Fibroblast of villous mesenchyme (primary cell): ENCODE results near the gene PKMYT1. TPM values are rescaled to one million over a fixed set of nuclear protein-coding genes. Genes with fewer than 3 reads are reported as not detected.

Experiments
- DNase-seq: peaks from one replicate; pipeline ENCODE4 v3.0.0-alpha.2; 2010; ENCODE audit warnings: low read depth
- H3K4me3 ChIP-seq: 2 replicates; pipeline ENCODE4 v1.5.1; 2011; ENCODE audit warnings: low read depth, mild to moderate bottlenecking, low read length
- total RNA-seq: library from RNA; depleted of rRNA; stranded (reverse); fragments of >200 nt; gene quantifications from 2 replicates; pipeline ENCODE4 v1.2.3, GENCODE V29; 2012
- TF ChIP-seq, protein P1 (sequence below): IDR thresholded peaks from 2 replicates; pipeline ENCODE4 v1.5.1; 2012; ENCODE audit warnings: low read depth, mild to moderate bottlenecking, low read length; ENCODE audit not compliant: insufficient read depth

The PKMYT1 gene
- 6.9 and 8.4 TPM in 2 replicates for total RNA-seq

DNA sequence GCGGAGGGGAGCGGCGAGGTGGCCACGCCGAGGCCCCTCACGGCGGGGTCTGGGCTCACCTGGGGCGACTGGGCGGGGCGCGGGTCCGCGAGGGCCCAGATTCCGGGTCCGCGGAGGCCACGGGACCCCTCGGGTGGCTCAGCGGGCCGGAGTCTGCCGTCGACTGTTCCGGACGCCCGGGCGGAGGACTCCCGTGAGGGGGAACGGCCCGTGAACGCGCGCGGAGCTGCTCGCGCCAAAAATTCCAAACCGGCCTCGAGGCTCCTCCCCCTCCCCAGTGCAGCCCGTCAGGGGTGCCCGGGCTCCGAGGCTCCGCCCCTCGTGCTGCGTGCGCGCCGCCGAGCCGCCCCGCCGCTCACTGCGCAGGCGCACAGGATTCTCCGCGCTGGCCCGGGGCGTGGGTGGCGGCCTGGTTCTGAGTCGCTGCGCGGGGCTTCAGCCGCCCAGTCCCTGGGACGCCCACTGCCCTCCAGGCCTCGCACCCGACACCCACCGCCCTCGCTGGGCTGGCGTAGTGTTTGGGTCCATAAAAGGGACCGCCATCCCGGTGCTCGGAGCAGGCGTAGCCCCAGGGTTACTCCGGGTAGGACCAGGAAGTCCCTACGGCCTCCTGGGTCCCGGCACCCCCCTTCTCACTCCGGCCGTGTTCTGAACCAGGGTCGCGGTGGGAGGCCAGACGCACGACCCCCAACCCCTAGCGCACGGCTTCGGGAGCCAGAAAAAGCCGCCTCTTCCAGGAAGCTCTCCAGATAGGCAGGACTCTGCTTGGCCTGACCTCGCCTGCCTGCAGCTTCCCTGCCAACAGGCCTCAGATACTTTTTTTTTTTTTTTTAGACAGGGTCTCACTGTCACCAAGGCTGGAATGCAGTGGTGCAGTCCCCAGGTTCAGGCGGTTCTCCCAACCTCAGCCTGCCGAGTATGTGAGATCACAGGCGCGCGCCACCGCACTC lies at the start of gene PKMYT1:
Gene PKMYT1, minus strand, starts transcription at position 220 of the 950 bp plus-strand sequence. CDS start 789 bp downstream, outside the sequence.
- TF ChIP-seq, protein P1, sequence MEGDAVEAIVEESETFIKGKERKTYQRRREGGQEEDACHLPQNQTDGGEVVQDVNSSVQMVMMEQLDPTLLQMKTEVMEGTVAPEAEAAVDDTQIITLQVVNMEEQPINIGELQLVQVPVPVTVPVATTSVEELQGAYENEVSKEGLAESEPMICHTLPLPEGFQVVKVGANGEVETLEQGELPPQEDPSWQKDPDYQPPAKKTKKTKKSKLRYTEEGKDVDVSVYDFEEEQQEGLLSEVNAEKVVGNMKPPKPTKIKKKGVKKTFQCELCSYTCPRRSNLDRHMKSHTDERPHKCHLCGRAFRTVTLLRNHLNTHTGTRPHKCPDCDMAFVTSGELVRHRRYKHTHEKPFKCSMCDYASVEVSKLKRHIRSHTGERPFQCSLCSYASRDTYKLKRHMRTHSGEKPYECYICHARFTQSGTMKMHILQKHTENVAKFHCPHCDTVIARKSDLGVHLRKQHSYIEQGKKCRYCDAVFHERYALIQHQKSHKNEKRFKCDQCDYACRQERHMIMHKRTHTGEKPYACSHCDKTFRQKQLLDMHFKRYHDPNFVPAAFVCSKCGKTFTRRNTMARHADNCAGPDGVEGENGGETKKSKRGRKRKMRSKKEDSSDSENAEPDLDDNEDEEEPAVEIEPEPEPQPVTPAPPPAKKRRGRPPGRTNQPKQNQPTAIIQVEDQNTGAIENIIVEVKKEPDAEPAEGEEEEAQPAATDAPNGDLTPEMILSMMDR = no peak
- H3K4me3 ChIP-seq = peak within 1 kb of the TSS; percentile 79
- DNase-seq = peak; percentile 81

DNA sequence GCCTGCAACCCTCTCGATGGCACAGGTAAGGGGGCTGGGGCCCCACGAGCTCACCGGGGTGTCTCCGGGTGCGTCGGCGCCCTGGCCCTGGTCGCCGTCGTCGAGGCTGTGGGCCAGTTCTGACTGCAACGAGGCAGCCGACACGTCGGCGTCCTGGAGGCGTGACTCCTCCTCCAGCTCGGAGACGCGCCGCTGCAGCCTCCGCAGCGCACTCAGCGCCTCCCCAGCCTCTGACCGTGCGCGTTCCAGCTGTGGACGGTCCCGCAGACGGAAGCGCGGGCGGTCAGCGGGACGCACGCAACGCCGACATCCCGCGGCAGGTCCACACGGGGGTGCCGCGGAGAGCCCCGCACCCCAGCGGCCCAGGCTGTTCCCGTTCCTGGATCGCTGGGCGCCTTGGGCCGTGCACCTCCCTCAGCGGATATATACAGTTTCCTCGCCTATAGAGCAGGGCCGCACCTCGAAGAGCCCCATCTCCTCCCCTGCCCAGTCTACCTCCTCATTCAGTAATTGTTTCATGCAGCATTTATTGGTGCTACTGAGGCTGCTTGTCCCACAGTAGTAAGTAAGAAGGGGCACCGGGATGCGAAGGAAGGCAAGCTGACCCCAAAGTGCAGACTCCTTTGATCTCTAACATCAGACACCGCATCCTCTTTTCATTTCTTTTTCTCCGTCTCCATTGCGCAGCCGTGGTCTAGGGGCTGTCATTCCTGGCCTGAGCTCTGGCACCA lies 49.4 kb upstream of the PKMYT1 start:
- TF ChIP-seq, protein P1 = no peak
- peak; percentile 32 for DNase-seq
- peak overlapping the region; percentile 12 for H3K4me3 ChIP-seq

DNA sequence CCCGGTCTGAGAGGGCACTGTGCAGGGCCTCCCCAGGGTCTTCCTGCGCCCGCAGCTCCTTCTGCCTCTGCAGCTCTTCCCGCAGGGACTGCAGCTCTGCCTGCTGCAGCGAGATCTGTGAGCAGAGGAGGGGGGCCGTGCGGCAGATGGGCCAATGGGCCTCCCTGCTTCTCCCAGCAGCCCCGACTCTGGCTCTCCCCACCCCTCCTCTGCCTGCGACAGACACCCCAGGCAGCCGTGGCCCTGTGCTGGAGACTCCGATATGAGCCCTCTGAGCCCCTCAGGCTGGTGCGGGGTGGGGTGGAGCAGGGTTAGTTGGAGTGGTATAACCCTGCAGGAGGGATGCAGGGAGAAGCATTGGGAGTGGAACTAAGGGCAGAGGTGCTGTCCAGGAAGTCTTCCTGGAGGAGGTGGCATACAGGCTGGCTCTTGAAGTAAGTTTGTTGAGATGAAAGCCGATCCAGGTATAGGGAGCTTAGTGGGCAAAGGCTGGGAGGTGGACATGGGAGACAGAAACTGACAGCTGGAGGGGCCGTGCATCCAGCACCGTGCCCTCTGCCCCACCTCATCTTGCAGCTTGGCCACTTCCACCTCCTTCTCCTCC lies 48.6 kb upstream of the PKMYT1 start:
- no peak overlapping the region for H3K4me3 ChIP-seq
- no peak for DNase-seq
- TF ChIP-seq, protein P1 = no peak

DNA sequence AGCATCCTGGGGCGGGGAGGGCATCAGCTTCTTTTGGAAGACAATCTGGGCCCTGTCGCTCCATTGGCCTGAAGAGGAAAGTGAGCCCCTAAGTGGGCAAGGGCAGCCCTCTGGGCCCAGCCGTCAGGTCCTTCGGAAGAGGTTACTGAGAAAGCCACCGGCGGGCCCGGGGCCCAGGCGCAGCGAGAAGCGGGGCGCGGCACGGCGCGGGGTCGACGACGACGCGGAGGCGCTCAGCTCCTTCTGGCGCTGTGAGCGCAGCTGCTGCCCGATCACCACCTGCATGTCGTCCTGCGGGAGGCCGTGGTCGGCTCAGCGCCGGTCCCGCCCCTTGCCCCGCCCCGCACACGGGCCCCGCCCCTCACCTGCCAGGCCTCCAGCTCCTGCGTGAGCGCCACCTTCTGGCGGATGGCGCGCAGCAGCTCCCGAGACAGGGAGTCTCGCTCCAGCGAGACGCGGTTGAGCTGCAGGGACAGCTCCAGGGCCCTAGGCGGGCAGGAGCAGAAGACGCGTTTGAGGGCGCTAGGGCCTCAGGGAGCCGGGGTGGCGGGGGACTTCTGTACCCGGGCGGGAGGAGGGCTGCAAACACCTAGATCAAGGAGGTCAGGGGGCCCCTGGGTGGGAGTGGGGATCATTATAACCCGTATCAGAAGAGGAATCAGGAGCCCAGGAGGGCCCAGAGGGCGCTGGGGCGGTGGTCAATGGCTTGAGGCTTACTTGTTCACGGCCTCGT lies 47.9 kb upstream of the PKMYT1 start:
- peak; percentile 64 for DNase-seq
- TF ChIP-seq, protein P1 = peak; percentile 58
- H3K4me3 ChIP-seq = no peak overlapping the region

GRCh38 chr16:3027489-3027795 lies 47.2 kb upstream of the PKMYT1 start:
- TF ChIP-seq, protein P1 = no peak
- no peak overlapping the region for H3K4me3 ChIP-seq
- no peak for DNase-seq
